MM.1S (cell line): ENCODE results near the gene ANGPT4.

ENCODE experiments used
- DNase-seq: peaks from one replicate; pipeline ENCODE4 v3.0.0-alpha.2; 2015
- H2AFZ ChIP-seq: fragments of 300-600 bp; sonication (generic); 2 replicates; pipeline ENCODE4 v1.6.0; 2016; ENCODE audit warnings: antibody characterized with exemption, low read length
- H3F3A ChIP-seq: fragments of 300-600 bp; sonication (generic); 2 replicates; pipeline ENCODE4 v1.6.1; 2016; ENCODE audit warnings: mild to moderate bottlenecking, antibody characterized with exemption, low read length, moderate library complexity, mixed read lengths; ENCODE audit not compliant: insufficient read depth
- H3K27ac ChIP-seq: fragments of 300-600 bp; sonication (generic); 2 replicates; pipeline ENCODE4 v1.5.1; 2016; ENCODE audit warnings: mild to moderate bottlenecking, low read length
- H3K27me3 ChIP-seq: fragments of 300-600 bp; sonication (generic); replicated peaks from 2 replicates; pipeline ENCODE4 v1.6.0; 2016; ENCODE audit warnings: low read length; ENCODE audit not compliant: insufficient read depth
- H3K36me3 ChIP-seq: fragments of 300-600 bp; sonication (generic); replicated peaks from 2 replicates; pipeline ENCODE4 v1.6.1; 2016; ENCODE audit warnings: mild to moderate bottlenecking, low read length, mixed read lengths; ENCODE audit not compliant: insufficient read depth
- H3K4me1 ChIP-seq: fragments of 300-600 bp; sonication (generic); 2 replicates; pipeline ENCODE4 v1.6.1; 2016; ENCODE audit warnings: low read length, mixed read lengths
- H3K4me2 ChIP-seq: fragments of 300-600 bp; sonication (generic); 2 replicates; pipeline ENCODE4 v1.6.0; 2016; ENCODE audit warnings: low read depth, low read length
- H3K4me3 ChIP-seq: fragments of 300-600 bp; sonication (generic); 2 replicates; pipeline ENCODE4 v1.5.1; 2016; ENCODE audit warnings: low read length, mixed read lengths
- H3K79me2 ChIP-seq: fragments of 300-600 bp; sonication (generic); 2 replicates; pipeline ENCODE4 v1.6.1; 2016; ENCODE audit warnings: mixed run types, low read length, mixed read lengths
- H3K9ac ChIP-seq: fragments of 300-600 bp; sonication (generic); 2 replicates; pipeline ENCODE4 v1.6.1; 2016; ENCODE audit warnings: low read length, mixed read lengths
- H3K9me2 ChIP-seq: fragments of 300-600 bp; sonication (generic); replicated peaks from 2 replicates; pipeline ENCODE4 v1.6.1; 2016; ENCODE audit warnings: mild to moderate bottlenecking, low read length, mixed read lengths; ENCODE audit not compliant: insufficient read depth
- H3K9me3 ChIP-seq: fragments of 300-600 bp; sonication (generic); replicated peaks from 2 replicates; pipeline ENCODE4 v1.6.1; 2016; ENCODE audit warnings: mild to moderate bottlenecking, low read length, mixed read lengths; ENCODE audit not compliant: insufficient read depth
- H4K20me1 ChIP-seq: fragments of 300-600 bp; sonication (generic); 2 replicates; pipeline ENCODE4 v1.6.1; 2016; ENCODE audit warnings: mild to moderate bottlenecking, low read length, moderate library complexity, mixed read lengths; ENCODE audit not compliant: insufficient read depth
- EZH2 ChIP-seq: fragments of 300-600 bp; sonication (generic); optimal IDR thresholded peaks from 2 replicates; pipeline ENCODE3; 2017; ENCODE audit warnings: low read depth, mild to moderate bottlenecking, antibody characterized with exemption, low read length, mixed read lengths
- EZH2phosphoT487 ChIP-seq: fragments of 300-600 bp; sonication (generic); IDR thresholded peaks from 2 replicates; pipeline ENCODE4 v1.6.1; 2018; ENCODE audit warnings: antibody characterized with exemption, low read length
- TF ChIP-seq, protein P1 (sequence below): fragments of 300-600 bp; sonication (generic); IDR thresholded peaks from 2 replicates; pipeline ENCODE4 v1.5.1; 2016; ENCODE audit warnings: antibody characterized with exemption, low read length, mixed read lengths

The ANGPT4 gene

GRCh38 chr20:875115-875514 is 41.0 kb downstream of the ANGPT4 start:
- H4K20me1 ChIP-seq, result no peaks in the 10 kb centered on the region
- no peaks in the 10 kb centered on the region for H3K79me2 ChIP-seq
- no peaks in the 10 kb centered on the region; the same call in 1 of the 2 replicates for H3K27me3 ChIP-seq
- TF ChIP-seq, protein P1, sequence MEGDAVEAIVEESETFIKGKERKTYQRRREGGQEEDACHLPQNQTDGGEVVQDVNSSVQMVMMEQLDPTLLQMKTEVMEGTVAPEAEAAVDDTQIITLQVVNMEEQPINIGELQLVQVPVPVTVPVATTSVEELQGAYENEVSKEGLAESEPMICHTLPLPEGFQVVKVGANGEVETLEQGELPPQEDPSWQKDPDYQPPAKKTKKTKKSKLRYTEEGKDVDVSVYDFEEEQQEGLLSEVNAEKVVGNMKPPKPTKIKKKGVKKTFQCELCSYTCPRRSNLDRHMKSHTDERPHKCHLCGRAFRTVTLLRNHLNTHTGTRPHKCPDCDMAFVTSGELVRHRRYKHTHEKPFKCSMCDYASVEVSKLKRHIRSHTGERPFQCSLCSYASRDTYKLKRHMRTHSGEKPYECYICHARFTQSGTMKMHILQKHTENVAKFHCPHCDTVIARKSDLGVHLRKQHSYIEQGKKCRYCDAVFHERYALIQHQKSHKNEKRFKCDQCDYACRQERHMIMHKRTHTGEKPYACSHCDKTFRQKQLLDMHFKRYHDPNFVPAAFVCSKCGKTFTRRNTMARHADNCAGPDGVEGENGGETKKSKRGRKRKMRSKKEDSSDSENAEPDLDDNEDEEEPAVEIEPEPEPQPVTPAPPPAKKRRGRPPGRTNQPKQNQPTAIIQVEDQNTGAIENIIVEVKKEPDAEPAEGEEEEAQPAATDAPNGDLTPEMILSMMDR, result no peak
- TF ChIP-seq EZH2 (no peak), EZH2phosphoT487 (no peak)
- no peak overlapping the region for H3K4me3 ChIP-seq
- DNase-seq, result no peak
- no peaks in the 10 kb centered on the region for H3K4me1 ChIP-seq
- no peaks in the 10 kb centered on the region for H3F3A ChIP-seq
- no peak overlapping the region for H3K4me2 ChIP-seq
- no peaks in the 10 kb centered on the region for H3K36me3 ChIP-seq
- no peaks in the 10 kb centered on the region for H3K9me2 ChIP-seq
- no peaks in the 10 kb centered on the region for H3K9me3 ChIP-seq
- no peak overlapping the region for H3K27ac ChIP-seq
- no peak overlapping the region for H2AFZ ChIP-seq
- H3K9ac ChIP-seq, result no peak overlapping the region

DNA sequence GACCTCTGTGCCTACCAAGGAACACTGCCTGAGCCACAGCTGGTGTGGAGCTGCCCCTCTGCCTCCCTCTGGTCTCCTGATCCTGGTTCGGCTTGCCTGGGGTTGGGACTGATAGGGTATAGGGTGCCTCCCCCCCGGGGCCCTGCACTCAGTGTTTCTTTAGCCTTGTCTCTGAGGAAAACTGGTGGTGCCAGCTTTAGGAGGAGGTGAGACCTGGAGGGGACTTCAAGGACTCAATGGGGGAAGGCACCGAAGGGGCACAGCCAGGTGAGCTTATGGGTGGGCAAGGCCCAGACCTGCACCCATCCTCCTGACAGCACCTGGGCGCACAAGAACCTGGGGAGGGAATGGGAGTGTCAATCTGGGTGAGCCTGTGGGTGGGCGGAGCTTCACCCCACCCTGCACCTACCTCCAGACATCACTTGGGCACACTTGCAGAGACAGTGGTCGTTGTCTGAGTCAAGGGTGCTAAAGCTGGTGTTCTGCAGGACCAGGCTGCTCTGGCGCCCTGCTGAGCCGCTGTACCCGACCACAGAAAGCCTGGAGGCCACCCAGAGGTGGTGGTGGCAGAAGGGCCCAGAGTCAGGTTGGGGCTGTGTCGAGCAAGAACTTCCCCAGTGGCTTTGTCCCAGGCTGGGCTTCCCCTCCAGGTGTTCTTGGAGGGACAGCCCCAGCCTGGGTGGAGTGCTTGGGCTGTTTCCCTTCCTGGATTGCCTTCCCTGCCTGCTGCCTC is 42.1 kb downstream of the ANGPT4 start:
- Histone ChIP-seq H3K4me1 (no peaks in the 10 kb centered on the region), H3F3A (no peaks in the 10 kb centered on the region), H2AFZ (no peak overlapping the region), H3K9ac (no peak overlapping the region), H4K20me1 (no peaks in the 10 kb centered on the region), H3K36me3 (no peaks in the 10 kb centered on the region), H3K4me3 (no peak overlapping the region), H3K27me3 (no peaks in the 10 kb centered on the region; the same call in 1 of the 2 replicates), H3K79me2 (no peaks in the 10 kb centered on the region), H3K9me3 (no peaks in the 10 kb centered on the region), H3K27ac (no peak overlapping the region), H3K4me2 (no peak overlapping the region), H3K9me2 (no peaks in the 10 kb centered on the region)
- DNase-seq, result no peak
- TF ChIP-seq EZH2phosphoT487 (no peak), EZH2 (no peak)
- TF ChIP-seq, protein P1, result no peak

- Histone ChIP-seq H3K9me2 (no peaks in the 10 kb centered on the region), H3K4me3 (no peak overlapping the region), H3K4me2 (no peak overlapping the region), H3K79me2 (no peaks in the 10 kb centered on the region), H3K36me3 (no peaks in the 10 kb centered on the region), H3F3A (no peaks in the 10 kb centered on the region), H3K4me1 (no peaks in the 10 kb centered on the region), H3K9ac (no peak overlapping the region), H3K27me3 (no peaks in the 10 kb centered on the region; the same call in 1 of the 2 replicates), H3K9me3 (no peaks in the 10 kb centered on the region), H3K27ac (no peak overlapping the region), H4K20me1 (no peaks in the 10 kb centered on the region), H2AFZ (no peak overlapping the region)
- TF ChIP-seq EZH2phosphoT487, result no peak
- no peak for DNase-seq
Measured at GRCh38 chr20:872855-873520, 43.1 kb downstream of the ANGPT4 start.

DNA sequence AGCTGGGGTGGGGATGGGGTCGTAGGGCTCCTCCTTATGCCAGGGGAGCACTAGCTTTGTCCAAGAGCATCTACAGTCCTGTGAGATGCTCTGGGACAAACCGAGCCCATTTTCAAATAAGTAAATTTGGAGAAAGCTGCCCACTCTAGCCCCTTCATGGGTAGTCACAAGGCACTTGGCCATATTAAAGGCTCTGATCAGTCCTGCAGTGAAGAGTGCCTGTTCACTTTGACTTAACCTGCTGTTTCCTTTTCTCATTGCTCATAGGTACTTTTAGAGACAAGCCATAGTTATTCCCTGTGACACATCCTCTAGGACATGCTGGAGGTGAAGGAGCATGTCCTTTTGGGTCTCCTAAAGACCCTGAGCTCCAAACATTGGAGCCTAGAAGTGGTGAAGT is 44.2 kb downstream of the ANGPT4 start:
- no peaks in the 10 kb centered on the region for H3K4me1 ChIP-seq
- no peaks in the 10 kb centered on the region for H3F3A ChIP-seq
- H4K20me1 ChIP-seq, result no peaks in the 10 kb centered on the region
- no peak overlapping the region for H2AFZ ChIP-seq
- H3K4me3 ChIP-seq, result no peak overlapping the region
- H3K36me3 ChIP-seq, result no peaks in the 10 kb centered on the region
- TF ChIP-seq EZH2 (no peak), EZH2phosphoT487 (no peak)
- TF ChIP-seq, protein P1, result no peak
- H3K9ac ChIP-seq, result no peak overlapping the region
- DNase-seq, result no peak
- no peak overlapping the region for H3K27ac ChIP-seq
- H3K4me2 ChIP-seq, result no peak overlapping the region
- H3K9me3 ChIP-seq, result no peaks in the 10 kb centered on the region
- no peaks in the 10 kb centered on the region for H3K9me2 ChIP-seq
- no peaks in the 10 kb centered on the region; the same call in 1 of the 2 replicates for H3K27me3 ChIP-seq
- no peaks in the 10 kb centered on the region for H3K79me2 ChIP-seq
